Left ventricle myocardium inferior (tissue), 1 donor: Measurements from ENCODE around the gene NRXN3. TPM values are rescaled to one million over a fixed set of nuclear protein-coding genes. Genes with fewer than 3 reads are reported as not detected.

ENCODE experiments used
- DNase-seq: peaks from one replicate; pipeline ENCODE4 v3.0.0-alpha.2; 2020
- H3K27ac ChIP-seq: fragments of 200-600 bp; replicated peaks from 2 replicates; pipeline ENCODE4 v1.8.0; 2021
- H3K27me3 ChIP-seq: fragments of 200-600 bp; 2 replicates; pipeline ENCODE4 v1.8.0; 2021; ENCODE audit warnings: low read depth
- H3K36me3 ChIP-seq: fragments of 200-600 bp; 2 replicates; pipeline ENCODE4 v1.8.0; 2021
- H3K4me1 ChIP-seq: fragments of 200-600 bp; 2 replicates; pipeline ENCODE4 v1.8.0; 2021
- H3K4me3 ChIP-seq: fragments of 200-600 bp; 2 replicates; pipeline ENCODE4 v1.8.0; 2021; ENCODE audit warnings: mild to moderate bottlenecking, moderate library complexity
- H3K9me3 ChIP-seq: fragments of 200-600 bp; replicated peaks from 2 replicates; pipeline ENCODE4 v1.8.0; 2021
- intact Hi-C: fragments of 100-400 bp; cut with micrococcal nuclease; formaldehyde crosslinking; loops from one replicate; pipeline ENCODE4 v1.11.0; 2022
- total RNA-seq: library from RNA; stranded (reverse); fragmentation: NEBNext Ultra II Directional; extraction: Animal tissue kit (Norgen Biotek cat#: 25700); gene quantifications from one replicate; pipeline ENCODE4 v1.2.1, GENCODE V29; 2021
- TF ChIP-seq, protein P1 (sequence below): fragments of 200-600 bp; IDR thresholded peaks from 2 replicates; pipeline ENCODE4 v1.8.0; 2021; ENCODE audit warnings: antibody characterized with exemption, mild to moderate bottlenecking, borderline replicate concordance
- donor health status: DM: no; HTN: yes; CAD: no; lungs with severe emphysema.

The NRXN3 gene
- total RNA-seq, 1 donor from 2014 or later: 1.2 TPM

- DNase-seq: no peak
- intact Hi-C loops: no loop called here
- Histone ChIP-seq H3K9me3 (no peaks in the 10 kb centered on the region), H3K4me3 (no peak overlapping the region), H3K4me1 (no peaks in the 10 kb centered on the region), H3K27me3 (peaks cover 22% of the 10 kb centered on the region), H3K27ac (no peak overlapping the region), H3K36me3 (no peaks in the 10 kb centered on the region)
- TF ChIP-seq, protein P1, sequence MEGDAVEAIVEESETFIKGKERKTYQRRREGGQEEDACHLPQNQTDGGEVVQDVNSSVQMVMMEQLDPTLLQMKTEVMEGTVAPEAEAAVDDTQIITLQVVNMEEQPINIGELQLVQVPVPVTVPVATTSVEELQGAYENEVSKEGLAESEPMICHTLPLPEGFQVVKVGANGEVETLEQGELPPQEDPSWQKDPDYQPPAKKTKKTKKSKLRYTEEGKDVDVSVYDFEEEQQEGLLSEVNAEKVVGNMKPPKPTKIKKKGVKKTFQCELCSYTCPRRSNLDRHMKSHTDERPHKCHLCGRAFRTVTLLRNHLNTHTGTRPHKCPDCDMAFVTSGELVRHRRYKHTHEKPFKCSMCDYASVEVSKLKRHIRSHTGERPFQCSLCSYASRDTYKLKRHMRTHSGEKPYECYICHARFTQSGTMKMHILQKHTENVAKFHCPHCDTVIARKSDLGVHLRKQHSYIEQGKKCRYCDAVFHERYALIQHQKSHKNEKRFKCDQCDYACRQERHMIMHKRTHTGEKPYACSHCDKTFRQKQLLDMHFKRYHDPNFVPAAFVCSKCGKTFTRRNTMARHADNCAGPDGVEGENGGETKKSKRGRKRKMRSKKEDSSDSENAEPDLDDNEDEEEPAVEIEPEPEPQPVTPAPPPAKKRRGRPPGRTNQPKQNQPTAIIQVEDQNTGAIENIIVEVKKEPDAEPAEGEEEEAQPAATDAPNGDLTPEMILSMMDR: no peak
Measured at GRCh38 chr14:78593949-78594348, 423.8 kb downstream of the NRXN3 start.

DNA sequence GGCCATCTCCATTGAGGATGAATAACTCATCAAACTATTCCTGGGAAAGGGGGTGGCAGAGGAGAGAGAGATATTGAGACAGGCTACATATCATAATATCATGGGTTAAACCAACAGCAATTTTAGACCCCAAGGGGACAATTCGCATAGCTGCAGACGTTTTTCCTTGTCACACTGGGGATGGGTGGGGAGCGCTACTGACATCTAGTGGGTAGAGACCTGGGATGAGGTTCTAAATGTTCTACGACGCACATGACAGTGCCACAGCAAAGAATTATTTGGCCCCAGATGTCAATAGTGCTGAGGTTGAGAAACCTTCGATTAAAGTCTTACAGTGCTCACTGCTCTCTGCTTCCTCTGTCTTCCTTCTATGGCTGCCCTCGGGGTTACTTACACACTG lies 425.6 kb downstream of the NRXN3 start:
- H3K27me3 ChIP-seq: peaks cover 30% of the 10 kb centered on the region
- no peaks in the 10 kb centered on the region for H3K9me3 ChIP-seq
- no peaks in the 10 kb centered on the region for H3K36me3 ChIP-seq
- no peak for DNase-seq
- intact Hi-C loops: no loop called here
- H3K27ac ChIP-seq: no peak overlapping the region
- TF ChIP-seq, protein P1: no peak
- no peaks in the 10 kb centered on the region for H3K4me1 ChIP-seq
- no peak overlapping the region for H3K4me3 ChIP-seq

DNA sequence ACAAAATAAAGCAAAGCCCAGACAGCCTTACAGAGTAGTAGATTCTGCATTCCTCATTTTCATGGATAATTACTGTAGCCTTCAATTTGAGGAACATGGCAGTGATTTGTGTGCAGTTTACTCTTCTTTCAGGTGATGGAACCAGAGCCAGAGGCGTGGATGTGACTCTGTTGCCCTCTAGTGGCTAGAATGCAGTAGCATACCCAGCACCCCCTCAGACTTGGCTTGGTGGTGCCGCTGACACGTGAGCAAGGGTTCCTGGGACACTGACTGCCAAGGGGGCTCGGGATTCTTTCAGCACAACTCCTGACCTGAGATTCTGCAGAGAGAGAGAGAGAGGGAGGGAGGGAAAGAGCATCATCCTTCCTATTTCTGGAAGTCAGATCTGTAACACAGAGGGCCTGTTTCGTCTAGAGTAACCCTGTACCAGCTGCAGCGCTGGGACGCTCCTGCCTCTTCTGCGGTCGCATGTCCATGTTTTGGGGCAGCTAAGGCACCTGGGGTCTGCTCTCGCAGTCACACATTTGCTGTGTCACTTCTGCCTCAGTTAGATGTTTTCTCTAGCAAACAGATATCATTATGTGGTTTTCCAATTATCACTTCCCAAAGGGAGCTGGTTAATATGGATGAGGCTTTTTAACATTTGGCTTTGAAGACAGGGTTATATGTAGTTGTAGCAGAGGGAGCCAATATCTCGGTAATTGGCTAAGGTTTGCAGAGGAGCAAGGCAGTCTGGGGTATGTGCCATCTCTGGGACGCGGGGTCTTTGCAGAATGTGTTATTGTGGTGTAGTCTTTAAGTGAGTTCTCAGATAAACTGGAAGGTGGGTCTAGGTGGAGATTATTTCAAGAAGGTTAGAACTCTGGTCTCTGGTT lies 428.1 kb downstream of the NRXN3 start:
- intact Hi-C loops: no loop called here
- H3K4me1 ChIP-seq: no peaks in the 10 kb centered on the region
- H3K4me3 ChIP-seq: no peak overlapping the region
- no peaks in the 10 kb centered on the region for H3K36me3 ChIP-seq
- H3K27me3 ChIP-seq: peaks cover 49% of the 10 kb centered on the region
- H3K9me3 ChIP-seq: no peaks in the 10 kb centered on the region
- no peak overlapping the region for H3K27ac ChIP-seq
- TF ChIP-seq, protein P1: peak; percentile 91
- DNase-seq: peak; percentile 17

GRCh38 chr14:78605025-78605762 lies 435.0 kb downstream of the NRXN3 start:
- no peak for DNase-seq
- H3K27ac ChIP-seq: no peak overlapping the region
- peaks cover 56% of the 10 kb centered on the region for H3K27me3 ChIP-seq
- H3K36me3 ChIP-seq: no peaks in the 10 kb centered on the region
- TF ChIP-seq, protein P1: no peak
- intact Hi-C loops: no loop called here
- H3K4me1 ChIP-seq: no peaks in the 10 kb centered on the region
- H3K4me3 ChIP-seq: no peak overlapping the region
- H3K9me3 ChIP-seq: no peaks in the 10 kb centered on the region

- H3K4me1 ChIP-seq: no peaks in the 10 kb centered on the region
- no peaks in the 10 kb centered on the region for H3K36me3 ChIP-seq
- H3K27me3 ChIP-seq: peaks cover 56% of the 10 kb centered on the region
- no peak overlapping the region for H3K27ac ChIP-seq
- no peaks in the 10 kb centered on the region for H3K9me3 ChIP-seq
- intact Hi-C loops: no loop called here
- DNase-seq: no peak
- TF ChIP-seq, protein P1: no peak
- no peak overlapping the region for H3K4me3 ChIP-seq
Measured at GRCh38 chr14:78605897-78606500, 435.8 kb downstream of the NRXN3 start.
